ENCODE measurements around the gene CYFIP1. TPM values are rescaled to one million over a fixed set of nuclear protein-coding genes. Genes with fewer than 3 reads are reported as not detected.

The CYFIP1 gene
- total RNA-seq, 1 donor from 2014 or later: 116 TPM

DNA sequence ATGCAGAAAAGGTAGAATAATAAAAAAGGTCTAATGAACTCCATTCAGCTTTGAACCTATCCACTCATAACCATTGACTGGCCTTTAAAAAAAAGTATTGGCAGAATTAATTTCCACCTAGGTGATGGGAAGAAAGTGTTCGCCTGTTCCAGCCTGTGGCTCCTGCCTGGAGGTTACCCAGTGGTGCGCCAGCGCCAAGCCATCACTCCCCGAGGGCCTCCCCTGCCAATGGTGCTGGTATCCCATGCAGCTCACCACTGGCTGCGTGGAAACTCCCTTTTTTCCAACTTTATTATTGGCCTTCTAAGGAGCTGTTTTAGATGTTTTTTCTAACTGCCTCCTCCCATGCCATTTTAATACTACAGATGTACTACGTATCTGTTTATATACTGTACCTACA is 112.3 kb downstream of the CYFIP1 start:
- H3K4me1 Mint-ChIP-seq (ENCODE audit: low read depth, unreplicated experiment): peaks cover 19% of the 10 kb centered on the region
- H3K79me2 ChIP-seq (ENCODE audit: insufficient read depth, low read length): peaks cover 16% of the 10 kb centered on the region
- TF ChIP-seq, protein P1, sequence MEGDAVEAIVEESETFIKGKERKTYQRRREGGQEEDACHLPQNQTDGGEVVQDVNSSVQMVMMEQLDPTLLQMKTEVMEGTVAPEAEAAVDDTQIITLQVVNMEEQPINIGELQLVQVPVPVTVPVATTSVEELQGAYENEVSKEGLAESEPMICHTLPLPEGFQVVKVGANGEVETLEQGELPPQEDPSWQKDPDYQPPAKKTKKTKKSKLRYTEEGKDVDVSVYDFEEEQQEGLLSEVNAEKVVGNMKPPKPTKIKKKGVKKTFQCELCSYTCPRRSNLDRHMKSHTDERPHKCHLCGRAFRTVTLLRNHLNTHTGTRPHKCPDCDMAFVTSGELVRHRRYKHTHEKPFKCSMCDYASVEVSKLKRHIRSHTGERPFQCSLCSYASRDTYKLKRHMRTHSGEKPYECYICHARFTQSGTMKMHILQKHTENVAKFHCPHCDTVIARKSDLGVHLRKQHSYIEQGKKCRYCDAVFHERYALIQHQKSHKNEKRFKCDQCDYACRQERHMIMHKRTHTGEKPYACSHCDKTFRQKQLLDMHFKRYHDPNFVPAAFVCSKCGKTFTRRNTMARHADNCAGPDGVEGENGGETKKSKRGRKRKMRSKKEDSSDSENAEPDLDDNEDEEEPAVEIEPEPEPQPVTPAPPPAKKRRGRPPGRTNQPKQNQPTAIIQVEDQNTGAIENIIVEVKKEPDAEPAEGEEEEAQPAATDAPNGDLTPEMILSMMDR (IDR thresholded peaks at IDR 0.05; ENCODE audit: insufficient read depth, low read depth, low read length): no peak
- no peak for TF ChIP-seq EZH2 (IDR thresholded peaks at IDR 0.05; ENCODE audit: insufficient read depth, low read length)
- H3K36me3 Mint-ChIP-seq (ENCODE audit: low read depth, unreplicated experiment): peaks cover 23% of the 10 kb centered on the region
- no peak overlapping the region for H3K4me2 ChIP-seq (ENCODE audit: low read length)
- H2AFZ ChIP-seq (ENCODE audit: low read depth, low read length): no peak overlapping the region
- H3K36me3 ChIP-seq (ENCODE audit: insufficient read depth, low read length): peaks cover 37% of the 10 kb centered on the region
- H3K9me3 Mint-ChIP-seq (ENCODE audit: unreplicated experiment): no peaks in the 10 kb centered on the region
- H3K27me3 ChIP-seq (ENCODE audit: insufficient read depth, low read length): no peaks in the 10 kb centered on the region
- H3K27ac Mint-ChIP-seq (ENCODE audit: unreplicated experiment): no peak overlapping the region
- H3K4me1 ChIP-seq (ENCODE audit: insufficient read depth, low read length): peaks cover 8% of the 10 kb centered on the region
- H3K4me3 ChIP-seq (ENCODE audit: insufficient read depth, low read depth, low read length): no peak overlapping the region
- no peak for FAIRE-seq
- no peaks in the 10 kb centered on the region for H3K27me3 Mint-ChIP-seq (ENCODE audit: low read depth, unreplicated experiment)
- H3K9me3 ChIP-seq (ENCODE audit: insufficient read depth, low read depth, low read length): no peaks in the 10 kb centered on the region
- H3K27ac ChIP-seq (ENCODE audit: low read depth, low read length): no peak overlapping the region
- no peak for DNase-seq (ENCODE audit: low read depth)
- peaks cover 44% of the 10 kb centered on the region for H4K20me1 ChIP-seq (ENCODE audit: insufficient read depth, low read length)
- H3K9ac ChIP-seq (ENCODE audit: low read length): no peak overlapping the region
- no peak overlapping the region for H3K4me3 Mint-ChIP-seq (ENCODE audit: unreplicated experiment)

DNA sequence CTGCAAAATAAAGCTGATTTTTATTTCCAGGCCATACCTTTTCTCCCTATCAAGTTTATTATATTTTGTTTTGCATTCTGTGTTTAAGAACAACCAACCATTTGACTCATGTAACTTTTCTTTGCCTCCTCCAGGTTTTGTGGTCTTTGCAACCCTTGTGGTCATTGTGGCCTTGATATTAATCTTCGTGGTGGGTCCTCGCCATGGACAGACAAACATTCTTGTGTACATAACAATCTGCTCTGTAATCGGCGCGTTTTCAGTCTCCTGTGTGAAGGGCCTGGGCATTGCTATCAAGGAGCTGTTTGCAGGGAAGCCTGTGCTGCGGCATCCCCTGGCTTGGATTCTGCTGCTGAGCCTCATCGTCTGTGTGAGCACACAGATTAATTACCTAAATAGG is 114.1 kb downstream of the CYFIP1 start:
- Mint-ChIP-seq H3K27ac (ENCODE audit: unreplicated experiment) (peak overlapping the region; percentile 21), H3K4me1 (ENCODE audit: low read depth, unreplicated experiment) (peaks cover 12% of the 10 kb centered on the region), H3K27me3 (ENCODE audit: low read depth, unreplicated experiment) (no peaks in the 10 kb centered on the region), H3K36me3 (ENCODE audit: low read depth, unreplicated experiment) (peaks cover 19% of the 10 kb centered on the region), H3K9me3 (ENCODE audit: unreplicated experiment) (no peaks in the 10 kb centered on the region), H3K4me3 (ENCODE audit: unreplicated experiment) (no peak overlapping the region)
- H3K4me1 ChIP-seq (ENCODE audit: insufficient read depth, low read length): peaks cover 5% of the 10 kb centered on the region
- peak overlapping the region; percentile 8 for H3K4me2 ChIP-seq (ENCODE audit: low read length)
- no peak overlapping the region for H2AFZ ChIP-seq (ENCODE audit: low read depth, low read length)
- H3K9ac ChIP-seq (ENCODE audit: low read length): no peak overlapping the region
- H3K9me3 ChIP-seq (ENCODE audit: insufficient read depth, low read depth, low read length): no peaks in the 10 kb centered on the region
- DNase-seq (ENCODE audit: low read depth): peak; percentile 82
- H3K27ac ChIP-seq (ENCODE audit: low read depth, low read length): no peak overlapping the region
- no peak overlapping the region for H3K4me3 ChIP-seq (ENCODE audit: insufficient read depth, low read depth, low read length)
- no peak for TF ChIP-seq EZH2 (IDR thresholded peaks at IDR 0.05; ENCODE audit: insufficient read depth, low read length)
- TF ChIP-seq, protein P1 (IDR thresholded peaks at IDR 0.05; ENCODE audit: insufficient read depth, low read depth, low read length): no peak
- no peaks in the 10 kb centered on the region for H3K27me3 ChIP-seq (ENCODE audit: insufficient read depth, low read length)
- H3K79me2 ChIP-seq (ENCODE audit: insufficient read depth, low read length): peaks cover 19% of the 10 kb centered on the region
- peaks cover 41% of the 10 kb centered on the region for H3K36me3 ChIP-seq (ENCODE audit: insufficient read depth, low read length)
- FAIRE-seq: no peak
- peaks cover 45% of the 10 kb centered on the region for H4K20me1 ChIP-seq (ENCODE audit: insufficient read depth, low read length)

DNA sequence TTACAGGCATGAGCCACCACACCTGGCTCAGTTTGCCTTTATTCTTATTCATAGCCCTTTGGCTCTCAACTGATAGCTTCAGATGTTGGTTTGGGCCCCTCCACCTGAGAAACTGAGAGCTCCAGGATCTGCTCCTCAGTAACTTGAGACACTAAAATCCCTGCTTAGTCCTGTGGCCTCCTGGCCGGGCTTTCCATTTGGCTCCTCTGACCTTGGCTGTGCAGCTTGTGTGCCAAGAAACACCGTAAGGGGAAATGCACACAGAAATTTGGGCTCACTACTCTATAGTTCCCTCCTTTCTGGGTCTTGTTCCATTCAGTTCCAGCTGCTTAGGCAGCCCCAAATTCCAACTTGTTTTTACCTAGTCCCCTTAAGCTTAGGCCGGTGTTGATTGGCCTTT is 116.8 kb downstream of the CYFIP1 start:
- H3K9me3 Mint-ChIP-seq (ENCODE audit: unreplicated experiment): no peaks in the 10 kb centered on the region
- Histone ChIP-seq H3K4me1 (ENCODE audit: insufficient read depth, low read length) (peaks cover 5% of the 10 kb centered on the region), H4K20me1 (ENCODE audit: insufficient read depth, low read length) (peaks cover 31% of the 10 kb centered on the region), H3K36me3 (ENCODE audit: insufficient read depth, low read length) (peaks cover 34% of the 10 kb centered on the region), H3K4me2 (ENCODE audit: low read length) (no peak overlapping the region), H3K4me3 (ENCODE audit: insufficient read depth, low read depth, low read length) (no peak overlapping the region), H3K27ac (ENCODE audit: low read depth, low read length) (no peak overlapping the region), H3K9ac (ENCODE audit: low read length) (no peak overlapping the region), H3K9me3 (ENCODE audit: insufficient read depth, low read depth, low read length) (no peaks in the 10 kb centered on the region), H2AFZ (ENCODE audit: low read depth, low read length) (no peak overlapping the region), H3K79me2 (ENCODE audit: insufficient read depth, low read length) (peaks cover 19% of the 10 kb centered on the region), H3K27me3 (ENCODE audit: insufficient read depth, low read length) (no peaks in the 10 kb centered on the region)
- peaks cover 12% of the 10 kb centered on the region for H3K4me1 Mint-ChIP-seq (ENCODE audit: low read depth, unreplicated experiment)
- FAIRE-seq (no peak), DNase-seq (ENCODE audit: low read depth) (no peak)
- peaks cover 20% of the 10 kb centered on the region for H3K36me3 Mint-ChIP-seq (ENCODE audit: low read depth, unreplicated experiment)
- no peaks in the 10 kb centered on the region for H3K27me3 Mint-ChIP-seq (ENCODE audit: low read depth, unreplicated experiment)
- H3K27ac Mint-ChIP-seq (ENCODE audit: unreplicated experiment): no peak overlapping the region
- no peak overlapping the region for H3K4me3 Mint-ChIP-seq (ENCODE audit: unreplicated experiment)
- no peak for TF ChIP-seq EZH2 (IDR thresholded peaks at IDR 0.05; ENCODE audit: insufficient read depth, low read length)
- TF ChIP-seq, protein P1 (IDR thresholded peaks at IDR 0.05; ENCODE audit: insufficient read depth, low read depth, low read length): no peak

Data from astrocyte (in vitro differentiated cells and primary cell).